Kidney epithelial cell (primary cell): ENCODE results near the gene OBI1. TPM values are rescaled to one million over a fixed set of nuclear protein-coding genes. Genes with fewer than 3 reads are reported as not detected.

Source experiments
- DNase-seq: peaks from one replicate; pipeline ENCODE4 v3.0.0-alpha.2; 2010; ENCODE audit warnings: low read depth
- H3K27me3 ChIP-seq: 2 replicates; pipeline ENCODE4 v1.6.0; 2011; ENCODE audit warnings: low read length; ENCODE audit not compliant: control insufficient read depth, insufficient read depth
- H3K36me3 ChIP-seq: 2 replicates; pipeline ENCODE4 v1.5.1; 2011; ENCODE audit warnings: low read length; ENCODE audit not compliant: control insufficient read depth, insufficient read depth
- H3K4me3 ChIP-seq: 2 replicates; pipeline ENCODE4 v1.5.1; 2011; ENCODE audit warnings: low read depth, mild to moderate bottlenecking, control low read depth, low read length
- CTCF ChIP-seq: IDR thresholded peaks from 2 replicates; pipeline ENCODE4 v1.5.1; 2011; ENCODE audit warnings: mild to moderate bottlenecking, moderate library complexity, low read length, control low read depth, inconsistent platforms; ENCODE audit not compliant: insufficient read depth, poor library complexity, severe bottlenecking
- total RNA-seq: library from RNA; depleted of rRNA; stranded (reverse); fragments of >200 nt; gene quantifications from 2 replicates; pipeline ENCODE4 v1.2.3, GENCODE V29; 2015

The OBI1 gene
- total RNA-seq, 1 donor from 2014 or later, result 14.0 TPM

GRCh38 chr13:78569029-78569428 lies 89.9 kb downstream of the OBI1 start:
- Histone ChIP-seq H3K27me3 (no peaks in the 10 kb centered on the region), H3K4me3 (no peak overlapping the region), H3K36me3 (no peaks in the 10 kb centered on the region)
- no peak for DNase-seq
- TF ChIP-seq CTCF, result no peak

- DNase-seq, result no peak
- Histone ChIP-seq H3K4me3 (no peak overlapping the region), H3K36me3 (no peaks in the 10 kb centered on the region), H3K27me3 (no peaks in the 10 kb centered on the region)
- no peak for TF ChIP-seq CTCF
Measured at GRCh38 chr13:78566631-78567030, 92.3 kb downstream of the OBI1 start.

Other genes with a start within 250 kb of the OBI1 start
- 0.13 TPM in 1 of 2 replicates, not detected in the other for gene POU4F1, start 55.6 kb downstream of the OBI1 start, total RNA-seq